GM19023 (cell line): ENCODE results near the gene ROR2.

Experiments used
- ATAC-seq: cut with Tn5 transposase; IDR thresholded peaks from one replicate; pipeline ENCODE4 v1.9.1; 2021; ENCODE audit warnings: mild to moderate bottlenecking, moderate library complexity; ENCODE audit not compliant: unreplicated experiment

ROR2 gene

DNA sequence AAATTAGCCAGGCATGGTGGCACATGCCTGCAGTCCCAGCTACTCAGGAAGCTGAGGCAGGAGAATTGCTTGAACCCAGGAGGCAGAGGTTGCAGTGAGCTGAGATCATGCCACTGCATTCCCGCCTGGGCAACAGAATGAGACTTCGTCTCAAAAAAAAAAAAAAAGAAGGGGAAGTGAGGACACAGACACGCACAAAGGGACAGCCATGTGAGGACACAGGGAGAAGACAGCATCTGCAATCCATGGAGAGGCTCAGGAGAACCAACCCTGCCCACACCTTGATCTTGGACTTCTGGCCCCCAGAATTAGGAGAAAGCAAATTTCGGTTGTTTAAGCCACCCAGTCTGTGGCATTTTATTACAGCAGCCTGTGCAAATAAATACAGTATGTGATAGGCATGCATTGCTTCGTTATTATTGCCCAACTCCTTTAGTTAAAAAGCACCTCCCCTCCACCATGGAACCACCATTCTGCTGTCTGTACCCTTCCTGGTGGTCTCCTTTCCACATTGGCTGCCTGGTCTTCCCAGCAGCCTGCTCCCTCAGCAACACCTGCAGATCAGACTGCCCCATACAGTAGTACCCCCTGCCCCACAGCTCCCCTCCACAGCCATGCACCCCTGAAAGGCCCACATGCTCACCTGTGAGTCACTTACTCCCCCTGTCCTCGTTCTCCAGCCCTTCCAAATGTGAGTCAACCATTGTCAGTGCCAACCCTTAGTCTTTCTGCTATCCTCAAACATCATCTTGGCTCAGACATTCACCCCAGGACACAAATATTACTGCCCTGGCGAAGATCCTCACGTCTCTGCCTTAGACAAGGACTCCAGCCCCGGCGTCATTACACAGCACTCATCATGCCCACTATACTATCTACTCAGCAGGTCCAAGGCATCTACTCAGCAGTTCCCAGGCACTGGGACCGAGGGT, 128.8 kb downstream of the ROR2 start:
- ATAC-seq: no peak

DNA sequence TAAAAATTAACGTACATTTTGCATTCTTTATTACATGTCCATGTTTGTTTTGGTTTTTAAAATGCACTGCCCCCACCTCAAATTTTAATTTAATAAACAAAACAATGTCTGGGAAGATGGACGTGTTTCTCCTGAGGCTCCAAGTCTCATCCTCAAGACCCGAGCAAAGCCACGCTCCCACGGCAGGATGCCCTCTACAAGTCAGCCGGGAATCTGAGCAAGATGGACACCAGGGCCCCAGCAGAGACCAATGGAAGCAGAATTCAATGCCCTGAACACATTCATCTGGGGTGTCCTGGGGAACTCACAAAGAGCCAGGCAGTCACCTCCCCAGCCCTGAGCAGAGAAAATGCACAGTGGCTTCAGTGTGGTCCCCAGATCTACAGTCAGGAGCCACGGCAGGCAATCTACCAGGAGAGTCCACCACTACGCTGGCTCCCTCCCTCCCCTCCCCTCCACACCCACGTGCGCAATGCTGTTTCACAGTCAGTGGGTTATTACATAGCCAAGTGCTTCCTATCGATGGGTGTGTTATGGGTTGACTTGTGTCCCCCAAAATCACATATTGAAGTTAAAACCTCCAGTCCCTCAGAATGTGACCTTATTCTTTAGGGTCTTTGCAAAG, 129.8 kb downstream of the ROR2 start:
- no peak for ATAC-seq

DNA sequence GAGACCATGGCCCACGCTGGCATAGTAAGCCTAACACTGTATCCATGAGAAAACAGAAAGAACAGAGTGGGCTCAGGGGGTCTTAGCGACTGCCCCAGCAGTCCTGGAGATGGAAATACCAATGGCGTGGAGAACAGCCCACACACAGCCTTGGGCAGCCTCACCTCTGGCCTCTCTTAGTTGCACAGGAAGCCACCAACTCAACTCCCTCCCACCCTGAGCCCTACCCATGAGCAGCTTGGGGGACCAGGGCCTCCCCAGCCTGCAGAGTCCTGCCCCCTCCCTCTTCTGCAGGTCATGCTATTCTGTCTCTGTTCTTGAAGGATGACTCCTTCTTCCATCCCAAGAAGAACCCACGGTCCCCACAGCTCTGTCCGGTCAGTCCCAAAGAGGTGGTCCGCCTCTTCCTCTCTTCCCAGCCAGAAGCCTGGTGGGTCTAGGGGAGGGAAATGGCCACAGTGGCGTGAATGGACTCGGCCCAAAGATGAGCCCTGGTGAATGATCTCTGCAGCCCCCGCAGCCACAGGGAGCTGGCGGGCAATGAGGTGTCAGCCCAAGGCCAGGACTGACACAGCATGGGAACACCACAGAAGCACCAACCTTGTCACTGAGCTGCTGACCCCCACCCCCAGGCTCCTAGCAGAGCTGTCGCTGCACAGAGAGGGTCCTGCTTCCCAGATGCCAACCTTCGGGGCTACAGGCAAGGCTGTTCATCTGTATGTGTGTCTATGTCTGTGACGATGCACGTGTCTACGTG, 131.2 kb downstream of the ROR2 start:
- ATAC-seq: no peak

DNA sequence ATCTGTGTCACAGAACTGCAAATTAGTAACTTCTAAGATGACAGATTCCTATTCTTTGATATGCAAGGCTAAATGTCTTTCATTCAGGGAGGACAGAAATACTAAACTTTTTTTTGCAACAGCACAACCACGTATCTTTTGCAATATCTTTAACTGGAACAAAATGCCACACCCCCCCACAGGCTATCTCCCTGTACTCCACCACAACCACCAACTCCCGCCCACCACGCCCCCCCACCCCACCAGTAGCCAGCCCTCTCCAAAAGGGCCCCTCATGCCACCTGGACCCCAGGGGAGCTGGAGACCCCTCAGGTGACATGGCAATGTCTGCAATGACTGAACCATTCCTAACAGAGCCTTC, 131.8 kb downstream of the ROR2 start:
- ATAC-seq: no peak

DNA sequence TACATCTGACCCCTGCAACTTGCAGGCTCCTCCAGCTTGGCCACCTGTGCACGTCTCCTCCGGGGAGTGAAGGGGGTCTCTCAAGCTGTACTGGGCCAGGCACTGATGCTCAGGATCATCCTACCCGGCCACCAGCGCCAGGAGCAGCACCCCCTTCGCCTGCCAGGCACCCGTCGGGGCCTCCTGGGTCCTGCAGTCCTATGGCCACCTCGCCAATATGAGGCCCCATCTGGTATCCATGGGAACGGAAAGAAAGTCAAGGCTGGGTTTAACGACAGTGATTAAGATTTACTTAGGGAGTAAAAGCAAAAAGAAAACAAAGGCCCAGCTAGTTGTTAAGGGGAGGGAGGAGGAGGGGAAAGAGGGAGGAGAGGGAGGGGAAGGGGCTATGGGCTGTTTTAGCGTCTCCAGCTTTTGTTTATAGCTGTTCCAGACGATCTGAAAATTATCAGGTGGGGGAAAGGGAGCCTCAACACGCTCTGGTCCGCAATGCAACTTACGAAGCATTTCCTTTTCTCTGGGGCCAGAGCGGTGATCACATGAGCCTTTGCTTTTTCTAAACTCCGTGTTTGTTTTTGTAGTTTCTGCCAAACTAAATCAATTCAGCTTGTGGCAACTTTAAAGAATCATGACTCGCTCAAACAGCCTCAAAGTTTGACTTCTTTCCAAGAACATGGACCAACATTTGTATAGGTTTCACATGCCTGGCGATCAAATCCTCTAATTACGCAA, 132.4 kb downstream of the ROR2 start:
- ATAC-seq: no peak

DNA sequence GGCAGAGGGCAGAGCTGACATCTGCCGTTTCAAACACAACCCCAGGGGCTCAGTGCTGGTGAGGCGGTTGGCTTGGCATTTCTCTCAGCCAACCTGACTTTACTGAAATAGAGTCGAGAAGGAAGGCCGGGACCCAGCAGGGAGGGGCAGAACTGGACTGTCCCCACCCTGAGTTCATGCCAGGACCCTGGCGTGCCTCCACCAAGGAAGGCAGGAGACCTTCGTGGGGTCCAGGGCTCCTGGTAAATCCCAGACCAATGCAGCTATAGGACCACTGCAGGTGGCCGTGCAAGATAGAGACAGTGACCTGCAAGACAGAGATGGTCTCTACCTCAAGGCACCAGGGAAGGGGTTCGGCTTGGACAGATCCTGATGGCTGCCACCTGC, 132.9 kb downstream of the ROR2 start:
- ATAC-seq: no peak

DNA sequence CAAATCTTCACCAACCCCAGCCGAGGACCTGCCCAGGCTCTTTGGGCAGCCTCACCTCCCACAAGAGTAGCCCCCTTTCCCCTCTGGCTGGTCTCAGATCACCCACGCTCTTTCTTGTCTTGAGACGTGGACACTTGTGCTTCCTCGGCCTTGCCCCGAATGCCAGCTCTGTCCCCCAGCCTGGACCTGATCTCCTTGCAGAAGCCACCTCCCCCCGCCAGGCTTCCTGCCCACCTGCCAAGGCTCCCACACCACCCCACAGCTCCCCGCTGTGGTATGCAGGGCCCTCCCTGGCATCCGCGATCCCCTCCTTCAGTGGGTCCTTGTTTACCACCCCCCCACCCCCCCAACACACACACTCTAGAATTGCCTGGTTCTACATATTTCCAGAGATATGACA, 133.7 kb downstream of the ROR2 start:
- no peak for ATAC-seq

DNA sequence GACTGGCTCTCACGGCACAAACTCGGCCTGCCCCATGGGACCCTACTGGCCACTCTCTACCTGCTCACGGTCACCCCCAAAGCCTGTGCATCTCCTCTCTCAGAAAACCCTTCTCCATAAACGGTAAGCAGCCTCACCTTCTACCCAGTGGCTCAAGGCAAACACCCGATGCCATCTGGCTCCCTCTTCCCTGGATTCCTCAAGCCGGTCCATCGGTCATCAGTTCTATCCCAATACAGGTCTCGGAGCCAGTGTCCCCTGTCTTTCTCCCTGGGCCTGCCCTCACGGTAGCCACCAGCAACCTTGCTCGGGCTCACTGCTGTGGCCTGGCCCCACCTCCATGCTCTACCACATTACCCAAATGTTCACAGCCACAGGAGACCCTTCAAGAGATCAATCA, 134.1 kb downstream of the ROR2 start:
- ATAC-seq: no peak

DNA sequence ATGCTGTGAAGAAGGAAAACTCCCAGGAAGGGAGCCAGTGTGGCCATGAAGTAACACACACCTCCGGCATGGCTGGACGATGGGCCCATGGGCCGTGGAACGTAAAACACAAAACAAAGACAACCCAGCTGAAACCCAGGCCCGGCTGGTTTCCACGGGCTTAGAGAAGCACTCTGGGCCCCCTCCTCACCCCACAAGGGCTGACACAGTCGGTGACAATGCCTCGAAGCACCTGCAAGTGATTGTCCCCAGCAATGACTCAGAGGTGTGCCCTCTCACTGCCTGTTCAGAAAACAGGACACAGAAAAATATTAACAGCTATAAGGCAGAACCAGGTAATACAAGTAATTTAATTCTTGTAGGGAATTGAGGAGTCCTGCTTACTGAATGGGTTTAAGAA, 135.3 kb downstream of the ROR2 start:
- ATAC-seq: no peak

DNA sequence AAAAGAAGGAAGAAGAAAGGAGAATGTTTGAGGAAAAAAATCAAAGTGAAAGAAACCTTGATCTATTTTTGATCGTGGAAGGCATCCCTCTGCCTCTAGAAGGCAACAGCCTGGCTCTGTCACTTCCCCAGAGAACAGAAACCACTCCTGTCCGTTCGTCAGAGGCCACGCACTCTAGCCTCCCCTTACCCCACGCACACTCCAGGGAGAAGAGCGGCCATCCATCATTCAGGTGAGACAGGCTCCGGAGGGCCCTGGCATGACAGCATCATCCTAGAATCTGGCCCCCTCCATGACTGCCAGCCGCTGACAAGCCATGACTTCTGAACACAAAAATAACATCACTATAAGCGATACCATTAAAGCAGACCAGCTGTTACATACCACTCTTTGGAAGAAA, 135.8 kb downstream of the ROR2 start:
- no peak for ATAC-seq

DNA sequence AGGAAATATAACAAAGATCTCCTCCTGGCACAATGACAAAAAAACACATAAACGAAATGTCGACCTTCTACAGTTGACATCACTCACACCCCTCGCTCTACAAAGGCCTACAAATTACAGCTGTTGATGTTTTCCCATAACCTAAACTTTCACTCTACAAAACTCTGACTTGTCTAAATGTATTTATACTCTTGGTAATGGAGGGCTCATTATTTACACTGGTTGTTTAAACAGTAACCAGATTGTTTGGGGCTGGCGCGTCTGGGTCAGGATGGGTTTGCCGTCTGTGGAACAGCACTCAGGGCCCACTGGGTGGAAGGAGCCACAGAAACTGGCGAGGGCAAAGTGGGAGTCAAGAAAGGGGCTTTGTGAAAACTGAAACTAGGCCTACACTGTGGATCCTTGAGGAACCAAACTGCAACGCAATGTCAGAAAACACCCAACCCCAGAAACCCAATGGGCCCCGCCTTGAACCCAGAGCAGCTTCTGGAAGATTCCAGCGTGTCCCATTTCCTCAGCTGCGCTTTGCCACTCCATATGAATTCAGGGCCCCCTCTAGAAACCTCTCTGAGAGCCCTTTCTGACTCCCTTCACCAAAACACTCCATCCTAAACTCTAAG, 136.7 kb downstream of the ROR2 start:
- no peak for ATAC-seq

DNA sequence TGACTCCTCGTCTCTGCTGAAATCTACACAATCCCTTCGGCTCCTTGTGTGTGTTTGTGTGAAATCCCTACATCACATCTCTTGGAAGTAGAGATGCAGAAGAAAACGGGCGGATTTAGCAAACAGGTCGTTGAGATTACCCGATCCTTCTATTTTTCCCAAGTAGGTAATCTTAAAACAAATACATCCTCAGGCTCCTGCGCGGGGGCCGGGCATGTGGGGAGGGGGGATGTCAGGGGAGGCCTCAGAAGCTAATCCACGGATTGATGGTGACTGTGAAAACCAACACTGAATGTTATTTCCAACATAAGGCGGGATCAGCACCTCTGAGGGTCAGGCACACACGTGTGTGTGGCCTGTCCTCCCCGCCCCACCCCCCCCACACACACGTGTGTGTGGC, 137.8 kb downstream of the ROR2 start:
- no peak for ATAC-seq

DNA sequence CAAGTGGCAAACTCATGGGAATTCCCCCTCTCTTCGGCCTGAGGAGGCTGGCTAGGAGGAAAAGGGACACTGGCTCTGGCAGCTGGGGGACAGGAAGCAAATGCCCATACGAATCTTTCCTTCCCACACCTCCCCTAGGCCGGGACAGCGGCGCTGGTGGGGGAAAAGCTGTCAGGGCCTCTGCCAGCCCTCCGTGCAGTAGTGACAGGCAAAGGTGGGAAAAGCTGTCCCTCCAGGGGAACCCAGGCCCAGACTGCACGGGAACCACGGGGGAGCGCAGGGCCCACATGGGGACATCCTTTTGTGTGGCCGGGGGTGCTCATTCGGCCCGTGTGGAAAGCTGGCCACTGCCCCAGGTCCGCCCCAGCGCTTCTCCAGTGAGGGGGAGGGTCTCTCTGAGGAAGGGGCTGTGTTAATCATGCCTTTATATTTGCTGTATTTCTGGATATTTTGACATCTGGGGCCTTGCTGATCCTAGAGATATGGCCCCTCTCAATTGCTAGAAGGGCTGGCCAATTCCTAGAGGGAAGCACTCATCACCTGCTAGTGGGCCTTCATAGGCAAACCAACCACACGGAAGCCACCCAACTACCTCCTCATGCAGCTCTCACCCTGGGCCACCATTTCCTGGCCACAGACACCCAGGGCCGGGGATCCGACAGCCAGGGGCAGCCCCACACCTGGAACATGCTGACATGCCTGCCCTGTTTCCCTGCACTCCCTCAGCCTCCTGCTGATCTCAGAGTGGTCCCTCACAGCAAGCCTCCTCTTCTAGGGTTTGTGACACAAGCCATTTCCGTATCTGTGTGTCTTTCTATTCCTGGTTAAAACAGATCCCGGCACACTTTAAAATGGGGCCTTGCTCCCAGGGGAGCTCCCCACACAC, 138.8 kb downstream of the ROR2 start:
- ATAC-seq: no peak

DNA sequence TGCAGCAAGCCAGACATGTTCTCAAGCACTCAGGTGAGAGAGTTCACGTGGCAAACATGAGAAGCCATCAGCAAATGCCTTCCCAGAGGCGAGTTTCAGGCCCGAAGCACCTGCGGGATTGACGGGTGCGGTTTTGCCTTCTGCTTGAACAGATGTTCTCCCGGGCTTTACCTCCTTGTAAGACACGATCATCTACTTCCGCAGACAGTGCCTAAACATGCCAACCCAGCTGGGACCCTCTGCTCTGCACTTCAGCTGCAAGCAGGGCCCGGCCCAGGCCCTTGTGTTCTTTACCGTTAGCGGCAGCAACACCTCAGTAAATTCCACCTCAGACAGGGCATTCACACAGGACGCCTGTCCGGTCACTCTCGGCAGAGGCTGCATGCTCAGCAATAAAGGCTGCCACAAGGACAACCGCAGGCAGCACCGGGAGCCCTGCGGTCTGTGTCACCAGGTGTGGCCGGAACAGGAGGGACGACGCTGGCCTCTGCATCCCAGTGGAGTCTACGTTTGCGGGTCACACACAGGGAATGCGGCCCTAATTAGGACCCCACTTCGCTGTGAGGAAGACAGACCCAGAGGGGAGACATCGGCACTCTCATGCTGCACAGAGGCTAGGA, 139.6 kb downstream of the ROR2 start:
- ATAC-seq: no peak

DNA sequence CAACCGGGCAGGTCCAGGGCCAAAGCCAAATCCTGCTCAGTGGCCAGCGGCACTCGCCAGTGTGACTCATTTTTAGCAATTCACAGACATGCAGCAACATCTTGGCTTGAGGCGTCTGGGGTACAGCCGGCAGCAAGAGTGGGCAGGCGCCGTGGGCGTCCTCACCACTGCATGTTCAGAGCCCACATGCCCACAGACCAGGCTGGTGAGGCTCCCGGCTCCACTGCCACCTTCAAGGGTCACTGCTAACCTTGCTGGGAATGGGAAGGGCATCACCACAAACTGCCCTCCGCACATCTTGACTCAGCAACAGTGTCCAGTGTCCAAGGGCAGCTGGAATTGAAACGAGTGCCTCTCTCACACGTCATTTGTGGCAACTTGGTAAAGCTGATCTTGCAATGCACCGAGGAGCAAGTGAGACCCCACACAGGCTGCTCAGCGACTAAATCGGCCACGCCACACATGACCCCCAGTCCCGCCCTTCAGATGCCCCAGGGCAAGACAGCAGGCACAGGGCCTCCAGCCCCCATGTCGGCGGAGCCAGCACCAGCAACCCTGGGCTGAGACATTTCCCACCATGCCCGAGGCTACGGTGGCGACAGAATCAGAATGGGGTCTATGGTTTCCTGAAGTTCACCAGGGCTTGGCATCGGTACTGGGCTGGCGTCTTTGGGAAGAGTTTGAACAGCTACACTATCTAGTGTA, 140.3 kb downstream of the ROR2 start:
- ATAC-seq: no peak

DNA sequence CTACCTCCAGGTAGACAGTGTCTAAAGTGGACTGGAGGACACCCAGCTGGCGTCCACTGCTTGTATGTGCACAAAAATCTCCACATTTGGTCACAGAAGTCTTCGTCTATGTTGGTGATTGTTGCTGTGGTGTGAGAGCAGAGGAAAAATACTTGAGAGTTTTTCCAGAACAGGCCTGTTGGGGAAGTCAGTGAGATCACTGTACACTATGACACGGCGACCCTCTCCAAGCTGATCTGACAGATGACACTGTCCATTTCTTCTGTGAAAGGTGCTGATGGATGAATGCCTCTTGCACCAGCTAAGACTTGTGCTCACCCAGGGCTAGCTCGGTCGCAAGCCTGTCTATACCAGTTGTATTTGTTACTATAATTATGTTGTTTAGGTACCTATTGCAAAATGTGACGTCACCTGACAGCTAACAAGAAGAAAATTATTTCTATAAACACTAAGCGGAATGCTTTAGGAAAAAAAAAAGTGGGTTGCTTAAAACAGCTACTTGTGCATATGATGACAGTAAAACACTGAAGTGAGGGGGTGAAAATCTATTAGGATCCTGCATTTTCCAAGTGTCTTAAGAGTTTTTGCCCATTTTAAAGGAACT, 142.3 kb downstream of the ROR2 start:
- no peak for ATAC-seq

DNA sequence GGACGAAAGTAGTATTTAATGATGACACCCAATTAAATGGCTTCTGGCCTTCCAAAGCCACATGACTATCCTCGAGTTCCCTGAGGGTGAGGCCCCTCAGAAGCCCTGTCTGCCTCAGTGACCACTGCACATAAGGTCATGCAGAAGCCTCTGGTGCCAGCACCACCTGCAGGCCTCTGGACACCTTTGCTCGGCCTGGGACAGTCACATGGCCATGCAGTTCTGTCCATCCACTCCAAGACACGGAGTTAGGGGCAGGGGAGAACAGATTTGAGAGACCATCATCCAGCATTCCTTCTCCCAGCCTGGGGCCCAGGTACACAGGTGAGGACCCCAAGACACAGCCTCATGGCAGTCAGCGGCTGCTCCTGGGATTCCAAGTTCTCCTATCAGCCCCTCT, 145.0 kb downstream of the ROR2 start:
- ATAC-seq: no peak
